A549 (cell line): ENCODE measurements around the gene KCNJ6. TPM values are rescaled to one million over a fixed set of nuclear protein-coding genes. Genes with fewer than 3 reads are reported as not detected.

Experiments used
- ATAC-seq, 2 experiments: fragments of 200-7000 bp in 1 of 2; fragments of >200 bp in 1 of 2; cut with Nextera tagmentation in 1 of 2; cut with Tn5 transposase in 1 of 2; 3 replicates each; pipeline versions ENCODE4 v1.8.0 to v1.9.1; 2018 to 2020; ENCODE audit warnings: mild to moderate bottlenecking in 1 of 2, moderate library complexity in 1 of 2
- CTCF ChIA-PET: fragments of 300-600 bp; sonication (Branson Sonifier 250); formaldehyde crosslinking; extraction: SDS; loops from one replicate; lab custom pipeline; 2021; ENCODE audit warnings: antibody characterized with exemption, inconsistent platforms; lab: Yijun Ruan, JAX
- POLR2A ChIA-PET: fragments of 350-600 bp; formaldehyde crosslinking; extraction: SDS; loops from one replicate; lab custom pipeline; 2021; ENCODE audit warnings: antibody characterized with exemption, inconsistent platforms; lab: Yijun Ruan, JAX
- DNase-seq, 2 experiments: peaks; one replicate each; pipeline versions ENCODE4 v3.0.0 to v3.0.0-alpha.2; 2011 to 2016; ENCODE audit warnings: low read depth in 1 of 2, low spot score in 1 of 2
- FAIRE-seq: peaks from 2 replicates; lab custom pipeline; 2011; peaks lifted over from hg19 to GRCh38; lab: Jason Lieb, UNC
- H3K27ac ChIP-seq, 2 experiments: fragments of >200 bp; sonication (Bioruptor Twin); formaldehyde crosslinking; 3 replicates each; pipeline ENCODE4 v1.5.1; 2016 to 2017
- H3K4me1 ChIP-seq: fragments of >200 bp; sonication (Bioruptor Twin); formaldehyde crosslinking; 3 replicates; pipeline ENCODE4 v1.6.1; 2016
- H3K4me2 ChIP-seq: fragments of >200 bp; sonication (Bioruptor Twin); formaldehyde crosslinking; 3 replicates; pipeline ENCODE4 v1.6.1; 2016
- H3K4me3 ChIP-seq: fragments of >200 bp; sonication (Bioruptor Twin); formaldehyde crosslinking; 3 replicates; pipeline ENCODE4 v1.5.1; 2016
- H3K9me3 ChIP-seq: fragments of >200 bp; sonication (Bioruptor Twin); formaldehyde crosslinking; 3 replicates; pipeline ENCODE4 v1.6.1; 2016
- CBX2 ChIP-seq: fragments of 200-600 bp; sonication (generic); IDR thresholded peaks from 2 replicates; pipeline ENCODE4 v1.6.1; 2016; ENCODE audit warnings: low read depth, mild to moderate bottlenecking, borderline replicate concordance
- CBX8 ChIP-seq: fragments of 200-600 bp; sonication (generic); IDR thresholded peaks from 2 replicates; pipeline ENCODE4 v1.6.1; 2016
- CEBPB ChIP-seq, 2 experiments: fragments of >200 bp in 1 of 2; sonication (Bioruptor Twin) in 1 of 2; formaldehyde crosslinking in 1 of 2; IDR thresholded peaks; 2 replicates each; pipeline ENCODE4 v1.6.1; 2012 to 2016
- E2F6 ChIP-seq: IDR thresholded peaks from 2 replicates; pipeline ENCODE4 v1.6.1; 2012; ENCODE audit warnings: low read depth, borderline replicate concordance
- EP300 ChIP-seq, 2 experiments: fragments of >200 bp; sonication (Bioruptor Twin); formaldehyde crosslinking; IDR thresholded peaks; 2 replicates in 1 of 2; 3 replicates in 1 of 2; pipeline ENCODE4 v1.6.1; 2016 to 2017
- FOSB ChIP-seq: fragments of 250-450 bp; sonication (Bioruptor Pico); IDR thresholded peaks from 2 replicates; pipeline ENCODE4 v1.5.0; 2020; ENCODE audit warnings: mild to moderate bottlenecking, moderate library complexity
- GATA3 ChIP-seq: IDR thresholded peaks from 2 replicates; pipeline ENCODE4 v1.6.1; 2012; ENCODE audit warnings: borderline replicate concordance
- HES2 ChIP-seq: fragments of >200 bp; sonication (Bioruptor Twin); formaldehyde crosslinking; IDR thresholded peaks from 2 replicates; pipeline ENCODE4 v1.6.1; 2016
- HMGXB4 ChIP-seq: fragments of 250-450 bp; sonication (Bioruptor Pico); IDR thresholded peaks from 2 replicates; pipeline ENCODE4 v1.5.0; 2021; ENCODE audit warnings: mild to moderate bottlenecking, moderate library complexity, borderline replicate concordance
- HOXB5 ChIP-seq: fragments of 250-450 bp; sonication (Bioruptor Pico); IDR thresholded peaks from 2 replicates; pipeline ENCODE4 v1.5.0; 2020; ENCODE audit warnings: mild to moderate bottlenecking, moderate library complexity
- JUN ChIP-seq, 2 experiments: fragments of >200 bp; sonication (Bioruptor Twin); formaldehyde crosslinking; IDR thresholded peaks; 2 replicates in 1 of 2; 3 replicates in 1 of 2; pipeline ENCODE4 v1.6.1; 2016 to 2017
- JUNB ChIP-seq: fragments of >200 bp; sonication (Bioruptor Twin); formaldehyde crosslinking; IDR thresholded peaks from 2 replicates; pipeline ENCODE4 v1.6.1; 2016
- KDM1A ChIP-seq: fragments of 200-600 bp; sonication (generic); IDR thresholded peaks from 2 replicates; pipeline ENCODE4 v1.6.1; 2016; ENCODE audit warnings: low read depth, mild to moderate bottlenecking
- MAFK ChIP-seq: fragments of 450-650 bp; IDR thresholded peaks from 2 replicates; pipeline ENCODE4 v1.6.1; 2014; ENCODE audit not compliant: partially characterized antibody
- MAX ChIP-seq: IDR thresholded peaks from 2 replicates; pipeline ENCODE4 v1.6.1; 2012
- NFE2L2 ChIP-seq: fragments of 150-350 bp; conservative IDR thresholded peaks from 2 replicates; pipeline ENCODE4 v1.6.1; 2014; ENCODE audit warnings: low read length
- NR3C1 ChIP-seq: fragments of >200 bp; sonication (Bioruptor Twin); formaldehyde crosslinking; IDR thresholded peaks from 3 replicates; pipeline ENCODE4 v1.6.1; 2017
- PHF8 ChIP-seq: fragments of 200-600 bp; sonication (generic); IDR thresholded peaks from 2 replicates; pipeline ENCODE4 v1.6.1; 2016; ENCODE audit warnings: low read depth, mild to moderate bottlenecking, antibody characterized with exemption, moderate library complexity, borderline replicate concordance
- POLR2AphosphoS2 ChIP-seq: conservative IDR thresholded peaks from 2 replicates; pipeline ENCODE4 v1.6.1; 2012; ENCODE audit warnings: low read length, improper control_type of control experiment, inconsistent platforms
- RARB ChIP-seq: fragments of 250-450 bp; sonication (Bioruptor Pico); IDR thresholded peaks from 2 replicates; pipeline ENCODE4 v1.8.0; 2021; ENCODE audit warnings: mild to moderate bottlenecking, moderate library complexity
- RCOR1 ChIP-seq: fragments of 150-350 bp; IDR thresholded peaks from 2 replicates; pipeline ENCODE4 v1.6.1; 2014; ENCODE audit warnings: antibody characterized with exemption, low read length, low read depth
- SMC3 ChIP-seq: fragments of >200 bp; sonication (Bioruptor Twin); formaldehyde crosslinking; IDR thresholded peaks from 3 replicates; pipeline ENCODE4 v1.6.1; 2018; ENCODE audit warnings: inconsistent platforms
- SREBF2 ChIP-seq: fragments of 450-650 bp; IDR thresholded peaks from 2 replicates; pipeline ENCODE4 v1.6.1; 2014; ENCODE audit warnings: mild to moderate bottlenecking, moderate library complexity
- TP53 ChIP-seq: fragments of 250-450 bp; sonication (Bioruptor Pico); IDR thresholded peaks from 2 replicates; pipeline ENCODE4 v1.5.0; 2021; ENCODE audit warnings: mild to moderate bottlenecking, moderate library complexity
- ZC3H11A ChIP-seq: fragments of 450-650 bp; IDR thresholded peaks from 2 replicates; pipeline ENCODE4 v1.6.1; 2014; ENCODE audit warnings: antibody characterized with exemption, mild to moderate bottlenecking
- ZFP36 ChIP-seq: fragments of 450-650 bp; IDR thresholded peaks from 2 replicates; pipeline ENCODE4 v1.6.1; 2014; ENCODE audit warnings: borderline replicate concordance; ENCODE audit not compliant: partially characterized antibody
- ZSCAN20 ChIP-seq: fragments of 250-450 bp; sonication (Bioruptor Pico); IDR thresholded peaks from 2 replicates; pipeline ENCODE4 v1.8.0; 2022; ENCODE audit warnings: mild to moderate bottlenecking, moderate library complexity
- WGBS: methylation state at CpG from one replicate; pipeline ENCODE4 v1.1.6; 2017; ENCODE audit errors: missing lambda C conversion rate; 5-methylcytosine and 5-hydroxymethylcytosine counted together
- polyA plus RNA-seq, 4 experiments: library from polyadenylated mRNA; depleted of rRNA in 3 of 4; stranded (reverse); fragments of >200 nt; fragmentation: RNase III in 1 of 4; extraction: RNeasy Plus Mini Kit Qiagen cat#74134 plus additional on column Dnase treatment in 1 of 4; gene quantifications; 2 replicates in 3 of 4; 3 replicates in 1 of 4; pipeline ENCODE4 v1.2.3, GENCODE V29; 2011 to 2017

The KCNJ6 gene
- polyA plus RNA-seq, 2 of the 4 experiments (the other 2 are of a cell fraction) = 0.68 to 1.4 TPM

GRCh38 chr21:37748351-37748750 lies 167.9 kb downstream of the KCNJ6 start:
- H3K4me3 ChIP-seq = no peak overlapping the region
- H3K4me2 ChIP-seq = no peak overlapping the region
- ChIA-PET POLR2A (no interaction called here), CTCF (interaction anchor here (1.1 to 1.9 kb wide), 5 partner anchors 9 to 608 kb away, joined by 3 to 6 read pairs (median 4); no protein-coding TSS in a partner anchor)
- H3K4me1 ChIP-seq = no peaks in the 10 kb centered on the region
- ATAC-seq (no peak), DNase-seq (no peak), FAIRE-seq (no peak)
- WGBS = 44% methylated on average over 3 of the region's 3 CpGs
- H3K27ac ChIP-seq = no peak overlapping the region
- no peaks in the 10 kb centered on the region for H3K9me3 ChIP-seq
- TF ChIP-seq HOXB5 (CRISPR knock-in tag) = no peak
- TF ChIP-seq ZC3H11A = no peak
- no peak for TF ChIP-seq RARB (CRISPR knock-in tag)
- no peak for TF ChIP-seq CBX2
- no peak for TF ChIP-seq FOSB (CRISPR knock-in tag)
- TF ChIP-seq NR3C1 = no peak
- TF ChIP-seq HMGXB4 (CRISPR knock-in tag) = no peak
- no peak for TF ChIP-seq POLR2AphosphoS2
- TF ChIP-seq SMC3 = no peak
- no peak for TF ChIP-seq PHF8
- no peak for TF ChIP-seq GATA3
- no peak for TF ChIP-seq CBX8
- TF ChIP-seq ZSCAN20 = no peak
- TF ChIP-seq MAFK = no peak
- TF ChIP-seq HES2 = no peak
- no peak for TF ChIP-seq JUNB
- TF ChIP-seq JUN (IDR thresholded peaks at IDR 0.05) = no peak
- no peak for TF ChIP-seq E2F6
- no peak for TF ChIP-seq EP300 (IDR thresholded peaks at IDR 0.05)
- TF ChIP-seq, all 56 proteins: peak for 0

- no peak for ATAC-seq
- TF ChIP-seq MAX = no peak
- TF ChIP-seq PHF8 = no peak
- no peak for TF ChIP-seq CEBPB (IDR thresholded peaks at IDR 0.05)
- TF ChIP-seq RARB (CRISPR knock-in tag) = no peak
- no peak for TF ChIP-seq SREBF2
- TF ChIP-seq, all 56 proteins: peak for 0
- POLR2A ChIA-PET = no interaction called here
- Histone ChIP-seq H3K4me3 (no peak overlapping the region), H3K27ac (no peak overlapping the region), H3K9me3 (no peaks in the 10 kb centered on the region), H3K4me1 (no peaks in the 10 kb centered on the region), H3K4me2 (no peak overlapping the region)
- no peak for FAIRE-seq
- DNase-seq = no peak
- WGBS = 75% methylated on average over 2 of the region's 2 CpGs
- CTCF ChIA-PET = interaction anchor here (0.5 to 1.2 kb wide), 3 partner anchors 12 to 192 kb away, joined by 3 to 4 read pairs (median 3); no protein-coding TSS in a partner anchor
Measured at GRCh38 chr21:37746849-37747248, 169.4 kb downstream of the KCNJ6 start.

GRCh38 chr21:37744551-37744950 lies 171.7 kb downstream of the KCNJ6 start:
- CTCF ChIA-PET = no interaction called here
- DNase-seq = no peak
- H3K4me1 ChIP-seq = no peaks in the 10 kb centered on the region
- 44% methylated on average over 2 of the region's 2 CpGs for WGBS
- H3K9me3 ChIP-seq = no peaks in the 10 kb centered on the region
- ATAC-seq = no peak
- no peak overlapping the region for H3K4me3 ChIP-seq
- no peak overlapping the region for H3K27ac ChIP-seq
- TF ChIP-seq KDM1A = no peak
- TF ChIP-seq JUN (IDR thresholded peaks at IDR 0.05) = no peak
- no peak for TF ChIP-seq RCOR1
- TF ChIP-seq NFE2L2 = no peak
- no peak for TF ChIP-seq CBX2
- no peak for TF ChIP-seq ZFP36
- TF ChIP-seq TP53 = no peak
- TF ChIP-seq RARB (CRISPR knock-in tag) = no peak
- no peak for TF ChIP-seq FOSB (CRISPR knock-in tag)
- POLR2A ChIA-PET = no interaction called here
- no peak overlapping the region for H3K4me2 ChIP-seq
- FAIRE-seq = no peak
